Measurements from ENCODE around the gene ACSBG1. TPM values are rescaled to one million over a fixed set of nuclear protein-coding genes. Genes with fewer than 3 reads are reported as not detected.

ACSBG1 gene
- polyA plus RNA-seq, 1 donor (not counting 4 experiments of a cell fraction or from before 2014, with no cell fraction given) = 0.01 TPM

- Histone ChIP-seq H3K79me2 (ENCODE audit: control insufficient read depth, insufficient read depth, low read length) (no peaks in the 10 kb centered on the region), H3K4me2 (ENCODE audit: control insufficient read depth, extremely low read depth, insufficient read depth, low read depth, low read length) (peak overlapping the region; percentile 36), H3K36me3 (ENCODE audit: control insufficient read depth in 2 of 2, extremely low read depth in 1 of 2, insufficient read depth in 2 of 2, low read length in 2 of 2) (no peaks in the 10 kb centered on the region), H3K4me3 (ENCODE audit: control insufficient read depth in 2 of 3, extremely low read depth in 1 of 3, insufficient read depth in 2 of 3, low read depth in 1 of 3, low read length in 3 of 3) (peak overlapping the region in 2 of 3 experiments; percentile 34 to 43), H3K27me3 (ENCODE audit: control insufficient read depth, extremely low read depth, insufficient read depth, low read length) (no peaks in the 10 kb centered on the region), H3K9me1 (ENCODE audit: control insufficient read depth, extremely low read depth, insufficient read depth, low read length) (no peaks in the 10 kb centered on the region), H3K27ac (ENCODE audit: control insufficient read depth, insufficient read depth, low read length) (no peak overlapping the region), H3K9me3 (ENCODE audit: control insufficient read depth, low read depth, low read length) (no peaks in the 10 kb centered on the region), H4K20me1 (ENCODE audit: control insufficient read depth, extremely low read depth, insufficient read depth, low read length) (no peaks in the 10 kb centered on the region), H3K9ac (ENCODE audit: control insufficient read depth, extremely low read depth, insufficient read depth, low read length) (peak overlapping the region; percentile 51), H3K4me1 (ENCODE audit: control insufficient read depth, extremely low read depth, insufficient read depth, low read length) (peaks cover 18% of the 10 kb centered on the region), H2AFZ (ENCODE audit: control insufficient read depth, low read length) (peak overlapping the region; percentile 50)
- no peak for TF ChIP-seq CTCF (optimal IDR thresholded peaks at IDR 0.05 in 1 of 3, IDR thresholded peaks at IDR 0.05 in 1 of 3, conservative IDR thresholded peaks at IDR 0.05 in 1 of 3; ENCODE audit: extremely low read depth in 1 of 3, insufficient read depth in 2 of 3, low read length in 3 of 3)
- no peak for DNase-seq (ENCODE audit: low read depth, low spot score)
- no peak for FAIRE-seq
- dilution Hi-C loops (cut with MboI; ENCODE audit: extremely low pct_ligation_motif_present, low sequenced_read_pairs) = no loop called here
These were observed 29.5 kb upstream of the ACSBG1 start for GRCh38 chr15:78263907-78264303.

- H2AFZ ChIP-seq (ENCODE audit: control insufficient read depth, low read length) = no peak overlapping the region
- TF ChIP-seq CTCF (optimal IDR thresholded peaks at IDR 0.05 in 1 of 3, IDR thresholded peaks at IDR 0.05 in 1 of 3, conservative IDR thresholded peaks at IDR 0.05 in 1 of 3; ENCODE audit: extremely low read depth in 1 of 3, insufficient read depth in 2 of 3, low read length in 3 of 3) (peak in 1 of 3 experiments; percentile 4), EZH2 (IDR thresholded peaks at IDR 0.05; ENCODE audit: low read length) (no peak)
- no peak overlapping the region for H3K4me3 ChIP-seq (ENCODE audit: control insufficient read depth in 2 of 3, extremely low read depth in 1 of 3, insufficient read depth in 2 of 3, low read depth in 1 of 3, low read length in 3 of 3)
- no peaks in the 10 kb centered on the region for H3K9me3 ChIP-seq (ENCODE audit: control insufficient read depth, low read depth, low read length)
- DNase-seq (ENCODE audit: low read depth, low spot score) = no peak
- H4K20me1 ChIP-seq (ENCODE audit: control insufficient read depth, extremely low read depth, insufficient read depth, low read length) = no peaks in the 10 kb centered on the region
- dilution Hi-C loops (cut with MboI; ENCODE audit: extremely low pct_ligation_motif_present, low sequenced_read_pairs) = no loop called here
- no peak overlapping the region for H3K4me2 ChIP-seq (ENCODE audit: control insufficient read depth, extremely low read depth, insufficient read depth, low read depth, low read length)
- no peaks in the 10 kb centered on the region for H3K79me2 ChIP-seq (ENCODE audit: control insufficient read depth, insufficient read depth, low read length)
- H3K27ac ChIP-seq (ENCODE audit: control insufficient read depth, insufficient read depth, low read length) = no peak overlapping the region
- no peaks in the 10 kb centered on the region for H3K27me3 ChIP-seq (ENCODE audit: control insufficient read depth, extremely low read depth, insufficient read depth, low read length)
- FAIRE-seq = no peak
- no peaks in the 10 kb centered on the region for H3K9me1 ChIP-seq (ENCODE audit: control insufficient read depth, extremely low read depth, insufficient read depth, low read length)
- H3K36me3 ChIP-seq (ENCODE audit: control insufficient read depth in 2 of 2, extremely low read depth in 1 of 2, insufficient read depth in 2 of 2, low read length in 2 of 2) = no peaks in the 10 kb centered on the region
- H3K9ac ChIP-seq (ENCODE audit: control insufficient read depth, extremely low read depth, insufficient read depth, low read length) = no peak overlapping the region
- peaks cover 18% of the 10 kb centered on the region for H3K4me1 ChIP-seq (ENCODE audit: control insufficient read depth, extremely low read depth, insufficient read depth, low read length)
These were observed 29.0 kb upstream of the ACSBG1 start for GRCh38 chr15:78263351-78263781.

All from keratinocyte (primary cell).